CD4-positive, alpha-beta T cell treated with Interleukin-15 for 1 hour (primary cell): Measurements from ENCODE around the gene TNP2.
A peak's percentile ranks its signal among the peaks of the same experiment; 100 is the strongest.
"Not testable (repeated sequence)": the region's sequence is repeated elsewhere in the genome, so short reads cannot be mapped to it uniquely, and the experiment has no call there.

Source experiments
- DNase-seq: peaks from one replicate; pipeline ENCODE4 v3.0.0-alpha.2; 2020

Gene TNP2

DNA sequence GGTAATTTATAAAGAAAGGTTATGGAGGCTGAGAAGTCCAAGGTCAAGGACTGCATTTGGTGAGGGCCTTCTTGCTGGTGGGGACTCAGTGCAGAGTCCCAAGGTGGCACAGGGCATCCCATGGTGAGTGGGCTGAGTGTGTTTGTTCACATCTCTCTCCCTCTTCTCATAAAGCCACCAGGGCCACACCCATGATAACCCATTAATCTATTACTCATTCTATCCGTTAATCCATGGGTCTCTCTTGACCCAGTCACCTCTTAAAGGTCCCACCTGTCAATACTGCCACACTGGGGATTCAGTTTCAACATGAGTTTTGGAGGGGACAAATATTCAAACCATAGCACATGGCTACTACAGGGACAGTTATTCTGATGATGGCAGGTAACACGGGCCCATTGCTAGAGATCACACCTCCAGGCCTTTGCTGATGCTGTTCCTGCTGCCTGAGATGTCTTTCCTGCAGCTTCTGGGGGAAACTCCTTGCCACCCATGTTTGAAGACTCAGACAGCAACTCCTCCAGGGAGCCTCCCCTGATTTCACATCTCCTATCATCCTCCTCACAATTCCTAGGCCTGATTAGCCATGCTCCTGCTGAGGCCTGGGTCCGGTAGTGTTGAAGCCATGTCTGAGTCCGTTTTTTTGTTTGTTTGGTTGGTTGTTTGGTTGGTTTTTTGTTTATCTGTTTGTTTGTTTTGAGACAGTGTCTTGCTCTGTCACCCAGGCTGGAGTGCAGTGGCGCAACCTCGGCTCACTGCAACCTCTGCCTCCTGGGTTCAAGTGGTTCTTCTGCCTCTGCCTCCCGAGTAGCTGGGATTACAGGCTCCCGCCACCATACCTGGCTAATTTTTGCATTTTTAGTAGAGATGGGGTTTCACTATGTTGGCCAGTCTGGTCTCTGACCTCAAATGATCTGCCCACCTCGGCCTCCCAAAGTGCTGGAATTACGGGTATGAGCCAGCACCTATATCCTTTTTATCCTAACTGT, 29.2 kb downstream of the TNP2 start:
- DNase-seq = no peak

GRCh38 chr16:11238272-11239202, 30.6 kb downstream of the TNP2 start:
- no peak for DNase-seq

DNA sequence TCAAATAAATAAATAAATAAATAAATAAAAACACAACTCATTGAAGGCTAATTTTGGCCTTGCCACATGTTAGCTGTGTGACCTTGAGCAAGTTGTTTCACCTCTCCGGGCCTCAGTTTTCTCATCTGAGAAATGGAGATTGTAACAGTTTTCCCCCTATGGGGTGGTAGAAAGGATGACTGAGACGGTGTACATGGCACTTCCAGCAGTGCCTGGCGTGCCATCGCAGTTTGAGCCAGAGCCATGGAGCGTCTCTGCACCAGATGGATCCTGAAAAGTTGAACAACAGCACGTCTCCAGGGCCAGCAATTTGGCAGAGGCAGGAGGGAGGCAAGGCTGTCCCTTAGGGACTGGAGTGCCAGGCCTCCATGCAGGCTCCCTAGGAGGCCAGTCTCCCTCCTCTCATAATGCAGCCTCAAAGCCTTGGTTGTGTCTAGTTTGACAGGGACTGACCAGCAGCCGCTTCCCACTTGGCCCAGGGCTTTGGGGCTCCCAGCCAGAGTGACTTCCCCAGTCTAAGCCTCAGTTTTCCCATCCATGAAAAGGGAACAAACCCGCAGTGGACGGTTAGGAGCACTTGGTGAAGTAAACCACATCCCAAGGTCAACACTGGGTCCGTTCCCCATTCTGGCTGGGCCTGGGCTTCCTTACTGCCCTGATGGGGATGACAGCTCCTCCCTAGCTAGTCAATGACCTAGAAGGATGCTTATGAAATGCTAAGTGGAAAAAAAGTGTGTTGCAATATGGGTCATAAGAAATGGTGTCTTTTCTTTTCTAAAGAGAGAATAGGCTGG, 32.5 kb downstream of the TNP2 start:
- DNase-seq = peak; percentile 44

GRCh38 chr16:11235703-11235991, 33.5 kb downstream of the TNP2 start:
- DNase-seq = no peak

DNA sequence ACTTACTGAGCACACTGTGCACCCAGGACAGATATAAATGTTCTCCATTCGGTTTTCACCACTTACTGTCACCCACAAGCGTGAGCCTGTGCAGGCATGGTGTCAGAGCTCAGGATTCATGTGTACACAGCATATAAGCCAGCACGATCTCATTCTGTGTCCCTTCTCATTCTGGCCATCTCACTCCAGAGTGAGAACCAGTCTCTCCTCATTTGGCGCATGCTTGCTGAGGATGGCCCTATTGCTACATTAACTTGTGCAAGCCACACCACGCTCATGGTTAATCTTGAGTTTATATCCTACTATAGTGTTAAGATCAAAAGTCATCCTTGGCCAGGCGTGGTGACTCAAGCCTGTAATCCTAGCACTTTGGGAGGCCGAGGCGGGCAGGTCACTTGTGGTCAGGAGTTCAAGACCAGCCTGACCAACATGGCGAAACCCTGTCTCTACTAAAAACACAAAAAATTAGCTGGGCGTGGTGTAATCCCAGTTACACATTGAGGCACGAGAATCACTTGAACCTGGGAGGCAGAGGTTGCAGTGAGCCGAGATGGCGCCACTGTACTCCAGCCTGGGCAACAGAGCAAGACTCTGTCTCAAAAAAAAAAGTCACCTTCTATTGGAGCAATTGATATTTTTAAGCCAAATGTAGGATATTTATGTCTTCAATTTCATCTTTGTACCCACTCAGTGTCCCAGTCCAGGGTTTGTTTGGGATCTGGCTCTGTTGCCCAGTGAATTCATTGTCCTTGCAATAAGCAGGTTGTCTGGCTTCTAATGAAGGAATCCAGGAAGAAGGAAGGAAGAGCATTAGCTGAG, 34.0 kb downstream of the TNP2 start:
- DNase-seq = no peak

DNA sequence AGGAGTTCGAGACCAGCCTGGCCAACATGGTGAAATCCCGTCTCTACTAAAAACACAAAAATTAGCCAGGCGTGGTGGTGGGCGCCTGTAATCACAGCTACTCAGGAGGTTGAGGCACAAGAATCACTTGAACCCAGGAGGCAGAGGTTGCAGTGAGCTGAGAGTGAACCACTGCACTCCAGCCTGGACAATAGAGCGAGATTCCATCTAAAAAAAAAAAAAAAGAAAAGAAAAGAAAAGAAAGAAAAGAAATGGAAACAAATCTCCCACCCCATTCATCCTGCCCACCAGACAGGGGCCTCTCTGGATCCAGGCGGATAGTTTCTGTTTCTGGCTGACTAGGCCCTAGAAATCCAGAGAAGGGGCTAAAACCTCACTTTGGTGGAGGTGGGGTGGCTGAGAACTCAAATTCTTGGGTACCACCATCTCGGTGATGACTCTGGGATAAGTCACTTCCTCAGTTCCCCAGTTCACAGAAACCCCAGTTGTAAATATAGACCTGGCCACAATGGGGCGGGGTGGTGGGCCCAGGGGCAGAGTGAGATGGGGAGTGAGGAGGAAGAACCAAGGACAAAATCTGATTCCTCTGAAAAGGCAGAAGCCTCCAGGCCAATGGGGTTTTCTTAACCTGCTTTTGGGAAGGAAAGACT, 35.3 kb downstream of the TNP2 start:
- DNase-seq = peak; percentile 50

DNA sequence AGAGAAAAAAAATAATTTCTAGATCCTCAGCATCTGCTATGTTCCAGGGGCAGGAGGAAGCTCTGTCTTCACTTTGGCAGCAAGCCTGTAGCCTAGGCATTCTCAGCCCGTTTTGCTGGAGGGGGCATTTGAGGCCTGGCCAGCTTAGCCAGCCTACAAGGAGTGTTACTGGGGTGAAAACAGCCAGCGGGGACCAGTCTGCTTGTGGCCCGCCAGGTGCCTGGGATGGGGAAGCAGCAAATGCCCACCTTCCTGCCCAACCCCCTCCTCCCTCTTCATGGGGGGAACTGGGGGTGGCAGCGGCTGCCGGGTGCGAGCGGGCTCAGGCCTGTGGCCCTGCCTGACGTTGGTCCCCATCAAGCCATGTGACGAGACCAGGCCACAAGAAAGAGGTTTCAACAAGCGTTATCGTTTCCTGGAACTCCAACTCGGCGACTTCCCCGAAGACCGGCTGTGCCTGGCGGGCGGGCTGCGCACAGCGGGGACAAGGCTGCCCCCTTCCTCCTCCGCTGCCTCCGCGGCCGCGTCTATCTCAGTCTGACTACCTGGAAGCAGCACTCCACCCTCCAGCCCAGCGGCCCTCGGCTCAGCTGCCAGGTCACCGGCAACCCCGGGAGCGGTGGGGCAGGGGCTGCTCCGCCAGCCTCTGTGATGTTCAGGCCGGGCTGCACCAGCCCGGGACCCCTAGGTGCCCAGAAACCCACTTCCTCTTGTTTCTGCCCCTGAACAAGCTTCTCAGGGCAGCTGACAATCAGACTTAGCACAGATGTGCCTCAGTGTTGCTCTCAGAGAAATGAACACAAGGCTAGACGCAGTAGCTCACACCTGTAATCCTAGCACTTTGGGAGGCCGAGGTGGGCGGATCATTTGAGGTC, 36.0 kb downstream of the TNP2 start:
- DNase-seq = peak; percentile 95

- DNase-seq = no peak
Measured at GRCh38 chr16:11232302-11232851, 36.7 kb downstream of the TNP2 start.

DNA sequence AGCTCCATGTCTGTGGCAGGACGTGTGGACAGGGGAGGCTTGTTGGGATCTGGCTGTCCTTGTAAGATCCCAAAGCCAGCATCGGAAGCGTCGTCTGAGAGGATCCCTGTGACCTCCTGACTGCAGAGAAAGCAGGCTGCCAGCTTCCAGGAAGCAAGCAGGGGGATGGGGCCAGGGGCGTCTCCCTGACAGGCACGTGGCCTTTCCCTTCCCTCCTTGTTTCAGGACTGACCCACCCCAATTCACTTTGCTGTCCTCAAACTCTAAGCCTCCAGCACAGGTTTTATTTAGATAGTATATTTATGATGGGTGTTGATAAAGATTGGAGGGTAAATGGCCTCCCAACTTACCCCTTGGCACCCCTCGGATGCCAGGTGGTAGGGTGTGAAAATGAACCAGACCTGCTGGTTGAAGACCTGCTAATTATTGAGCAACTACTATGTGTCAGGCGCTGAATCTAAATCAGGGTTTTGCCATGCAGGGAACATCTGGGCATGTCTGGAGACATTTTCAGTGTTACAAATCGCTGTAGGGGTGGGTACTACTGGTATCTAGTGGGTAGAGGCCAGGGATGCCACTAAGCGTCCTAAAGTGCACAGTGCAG, 37.7 kb downstream of the TNP2 start:
- no peak for DNase-seq

DNA sequence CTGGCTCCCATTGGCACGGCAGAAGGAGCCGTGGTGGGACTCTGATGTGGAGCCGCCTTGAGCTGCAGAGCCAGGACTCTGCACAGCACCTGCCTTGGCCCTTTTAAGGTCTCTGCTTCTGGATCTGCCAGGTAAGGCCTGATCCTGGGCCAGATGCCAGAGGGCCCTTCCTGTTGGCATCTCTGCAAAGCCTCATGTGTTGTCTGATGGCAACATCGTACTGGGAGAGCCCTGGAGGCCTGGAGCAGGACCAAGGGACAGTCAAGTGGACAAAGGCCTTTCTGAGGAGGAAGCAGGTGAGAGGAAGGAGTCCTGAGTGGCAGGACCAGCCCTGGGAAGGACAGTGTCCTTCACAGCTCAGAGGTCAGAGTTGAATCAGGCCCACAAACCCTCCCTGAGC, 39.2 kb downstream of the TNP2 start:
- no peak for DNase-seq

DNA sequence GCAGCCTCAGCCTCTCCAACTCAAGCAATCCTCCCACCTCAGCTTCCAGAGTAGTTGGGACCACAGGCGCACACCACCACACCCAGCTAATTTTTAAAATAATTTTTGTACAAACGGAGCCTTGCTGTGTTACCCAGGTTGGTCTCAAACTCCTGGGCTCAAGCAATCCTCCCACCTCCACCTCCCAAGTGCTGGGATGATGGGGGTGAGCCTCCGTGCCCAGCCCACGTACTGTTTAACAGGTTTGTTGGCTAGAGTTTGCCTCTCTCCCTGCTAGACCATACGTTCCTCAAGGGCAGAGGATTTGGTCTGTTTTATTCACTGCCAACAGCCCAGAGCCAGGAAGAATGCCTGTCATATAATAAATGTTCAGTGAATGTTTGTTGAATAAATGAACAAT, 39.7 kb downstream of the TNP2 start:
- DNase-seq = no peak

- DNase-seq = no peak
Measured at GRCh38 chr16:11225677-11226549, 43.2 kb downstream of the TNP2 start.

DNA sequence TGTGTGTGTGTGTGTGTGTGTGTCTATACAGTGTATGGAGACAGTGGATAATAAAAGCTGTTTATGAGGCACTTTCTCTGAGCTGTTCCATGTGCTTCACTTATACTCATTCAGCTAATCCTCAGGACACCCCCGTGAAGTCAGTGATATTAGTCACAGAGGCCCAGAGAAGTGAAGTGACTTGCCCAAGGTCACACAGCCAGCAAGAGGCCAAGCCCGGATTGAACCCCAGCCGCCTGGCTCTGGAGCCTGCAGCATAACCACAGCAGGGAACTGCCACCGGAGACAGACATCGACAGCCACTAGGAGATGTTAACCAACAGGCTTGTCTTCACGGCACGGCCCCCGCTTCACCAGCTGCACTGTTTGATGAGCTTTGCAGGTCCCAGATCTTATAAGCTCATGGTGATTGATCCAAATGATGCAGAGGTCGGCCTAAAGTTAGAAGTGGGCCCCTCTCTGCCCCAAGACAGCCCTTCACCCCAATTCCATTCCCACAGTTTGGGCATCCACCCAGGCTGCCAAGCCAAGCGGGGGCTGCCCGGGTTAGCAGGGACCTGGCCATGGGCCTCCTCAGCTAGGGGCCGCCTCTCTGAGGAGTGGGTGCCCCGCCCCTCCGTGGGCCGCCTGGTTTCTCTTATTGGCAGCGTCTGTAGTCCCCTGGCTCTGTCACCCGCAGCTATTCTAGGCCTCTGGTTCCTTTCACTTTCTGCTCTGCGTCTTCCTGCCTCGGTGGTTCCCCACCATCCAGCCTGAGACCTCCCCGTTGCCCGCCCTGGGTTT, 44.0 kb downstream of the TNP2 start:
- peak; percentile 86 for DNase-seq

DNA sequence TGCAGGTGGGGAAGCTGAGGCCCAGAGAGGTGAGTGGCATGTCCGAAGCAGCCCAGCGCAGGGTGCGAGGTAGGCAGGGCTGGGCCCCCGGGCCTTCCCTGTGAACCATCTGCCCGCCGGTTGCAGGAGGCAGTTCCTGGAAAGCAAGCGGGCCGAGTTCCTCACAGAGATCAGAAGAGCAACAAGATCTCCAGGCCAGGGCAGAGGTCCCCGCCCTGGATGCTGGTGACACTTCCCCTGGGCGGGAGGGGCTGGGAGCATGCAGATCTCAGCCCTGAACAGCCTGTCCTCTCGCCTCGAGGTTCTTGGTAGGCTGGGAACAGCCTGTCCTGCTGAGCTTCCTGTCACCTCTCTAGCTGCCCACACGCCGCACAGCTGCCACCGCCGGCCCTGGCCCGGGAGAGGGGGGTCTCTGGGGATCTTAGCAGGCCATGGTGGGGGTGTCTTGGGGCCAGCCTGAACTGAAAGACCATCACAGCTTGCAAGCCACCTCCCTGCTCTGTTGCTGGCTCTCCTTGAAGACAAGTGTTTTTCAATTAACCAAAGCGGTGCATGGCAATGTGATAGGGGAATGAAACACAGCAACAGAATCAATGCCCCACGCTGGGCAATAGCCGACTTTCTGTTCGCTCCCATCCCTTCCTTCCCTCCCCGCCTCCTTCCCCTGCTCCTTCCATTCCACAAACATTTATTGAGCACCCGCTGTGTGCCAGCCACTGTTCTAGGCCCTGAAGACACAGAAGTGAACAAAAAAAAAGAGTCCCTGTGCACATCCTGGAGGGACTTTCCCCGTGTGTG, 44.8 kb downstream of the TNP2 start:
- DNase-seq = peak; percentile 78

GRCh38 chr16:11220507-11220906, 48.6 kb downstream of the TNP2 start:
- DNase-seq = not testable (repeated sequence)

- no peak for DNase-seq
Measured at GRCh38 chr16:11219178-11219577, 49.9 kb downstream of the TNP2 start.

DNA sequence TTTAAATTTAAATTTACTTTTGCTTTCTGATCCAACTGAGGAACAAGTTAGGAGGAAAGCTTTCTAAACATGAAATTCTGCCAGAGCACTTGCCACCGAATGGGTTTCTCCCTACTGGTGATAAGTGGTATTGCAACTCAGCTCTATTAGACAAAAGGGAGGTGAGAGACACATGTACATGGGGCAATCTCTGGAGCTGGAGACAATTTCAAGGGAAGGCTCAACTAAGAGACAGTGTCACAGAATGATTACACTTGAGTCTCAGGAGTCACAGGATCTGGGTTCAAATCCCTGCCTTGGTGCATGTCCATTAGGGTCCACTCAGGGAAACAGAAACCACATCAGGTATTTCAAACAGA, 50.5 kb downstream of the TNP2 start:
- no peak for DNase-seq
